ENCODE data around the gene TXK. TPM values are rescaled to one million over a fixed set of nuclear protein-coding genes. Genes with fewer than 3 reads are reported as not detected.

Gene TXK
- total RNA-seq, 2 experiments from 2014 or later = 67.0 to 69.9 TPM

GRCh38 chr4:48065587-48066052 lies 68.4 kb downstream of the TXK start:
- H3K27me3 Mint-ChIP-seq = no peaks in the 10 kb centered on the region
- H3K27ac ChIP-seq (ENCODE audit: low read depth in 1 of 2, low read length in 2 of 2) = no peak overlapping the region
- H3K4me1 ChIP-seq (ENCODE audit: insufficient read depth, low read length) = no peaks in the 10 kb centered on the region
- H3K27ac Mint-ChIP-seq = no peak overlapping the region
- H3K27me3 ChIP-seq (ENCODE audit: control insufficient read depth in 1 of 2, insufficient read depth in 2 of 2, low read length in 2 of 2) = no peaks in the 10 kb centered on the region
- TF ChIP-seq, protein P1, sequence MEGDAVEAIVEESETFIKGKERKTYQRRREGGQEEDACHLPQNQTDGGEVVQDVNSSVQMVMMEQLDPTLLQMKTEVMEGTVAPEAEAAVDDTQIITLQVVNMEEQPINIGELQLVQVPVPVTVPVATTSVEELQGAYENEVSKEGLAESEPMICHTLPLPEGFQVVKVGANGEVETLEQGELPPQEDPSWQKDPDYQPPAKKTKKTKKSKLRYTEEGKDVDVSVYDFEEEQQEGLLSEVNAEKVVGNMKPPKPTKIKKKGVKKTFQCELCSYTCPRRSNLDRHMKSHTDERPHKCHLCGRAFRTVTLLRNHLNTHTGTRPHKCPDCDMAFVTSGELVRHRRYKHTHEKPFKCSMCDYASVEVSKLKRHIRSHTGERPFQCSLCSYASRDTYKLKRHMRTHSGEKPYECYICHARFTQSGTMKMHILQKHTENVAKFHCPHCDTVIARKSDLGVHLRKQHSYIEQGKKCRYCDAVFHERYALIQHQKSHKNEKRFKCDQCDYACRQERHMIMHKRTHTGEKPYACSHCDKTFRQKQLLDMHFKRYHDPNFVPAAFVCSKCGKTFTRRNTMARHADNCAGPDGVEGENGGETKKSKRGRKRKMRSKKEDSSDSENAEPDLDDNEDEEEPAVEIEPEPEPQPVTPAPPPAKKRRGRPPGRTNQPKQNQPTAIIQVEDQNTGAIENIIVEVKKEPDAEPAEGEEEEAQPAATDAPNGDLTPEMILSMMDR (IDR thresholded peaks at IDR 0.05) = no peak
- peaks cover 0 to 4% of the 10 kb centered on the region in 2 experiments for H3K9me3 ChIP-seq (ENCODE audit: control insufficient read depth in 1 of 2, insufficient read depth in 1 of 2, low read length in 2 of 2)
- DNase-seq (no peak), ATAC-seq (ENCODE audit: poor library complexity) (no peak)
- H3K9me3 Mint-ChIP-seq = peaks cover 4% of the 10 kb centered on the region
- H3K4me3 Mint-ChIP-seq = no peak overlapping the region
- H3K4me3 ChIP-seq (ENCODE audit: low read length) = no peak overlapping the region
- peaks cover 37% of the 10 kb centered on the region for H3K36me3 ChIP-seq (ENCODE audit: insufficient read depth, low read length)
- ChIA-PET CTCF (no interaction called here), POLR2A (no interaction called here)
- peaks cover 63% of the 10 kb centered on the region for H3K36me3 Mint-ChIP-seq (ENCODE audit: low read depth)
- no peaks in the 10 kb centered on the region for H3K4me1 Mint-ChIP-seq (ENCODE audit: low read depth)
- intact Hi-C loops (cut with DNase I, micrococcal nuclease) = loop anchor here in 1 of 2 experiments (2.0 kb wide), 1 partner anchor 17 kb away; no protein-coding TSS in a partner anchor

GRCh38 chr4:48064349-48064748 lies 69.7 kb downstream of the TXK start:
- intact Hi-C loops (cut with DNase I, micrococcal nuclease) = loop anchor here in 1 of 2 experiments (2.0 kb wide), 1 partner anchor 16 kb away; no protein-coding TSS in a partner anchor
- H3K4me3 ChIP-seq (ENCODE audit: low read length) = no peak overlapping the region
- no peak for ATAC-seq (ENCODE audit: poor library complexity)
- DNase-seq = no peak
- Mint-ChIP-seq H3K4me3 (no peak overlapping the region), H3K9me3 (peaks cover 8% of the 10 kb centered on the region), H3K27me3 (no peaks in the 10 kb centered on the region), H3K36me3 (ENCODE audit: low read depth) (peaks cover 59% of the 10 kb centered on the region), H3K27ac (no peak overlapping the region), H3K4me1 (ENCODE audit: low read depth) (peaks cover 5% of the 10 kb centered on the region)
- H3K27ac ChIP-seq (ENCODE audit: low read depth in 1 of 2, low read length in 2 of 2) = no peak overlapping the region
- CTCF ChIA-PET = no interaction called here
- TF ChIP-seq, protein P1 (IDR thresholded peaks at IDR 0.05) = no peak
- H3K4me1 ChIP-seq (ENCODE audit: insufficient read depth, low read length) = no peaks in the 10 kb centered on the region
- POLR2A ChIA-PET = interaction anchor here (0.5 kb wide), 1 partner anchor 165 kb away, joined by 3 read pairs; no protein-coding TSS in a partner anchor
- H3K27me3 ChIP-seq (ENCODE audit: control insufficient read depth in 1 of 2, insufficient read depth in 2 of 2, low read length in 2 of 2) = no peaks in the 10 kb centered on the region
- peaks cover 28% of the 10 kb centered on the region for H3K36me3 ChIP-seq (ENCODE audit: insufficient read depth, low read length)
- peaks cover 0 to 4% of the 10 kb centered on the region in 2 experiments for H3K9me3 ChIP-seq (ENCODE audit: control insufficient read depth in 1 of 2, insufficient read depth in 1 of 2, low read length in 2 of 2)

DNA sequence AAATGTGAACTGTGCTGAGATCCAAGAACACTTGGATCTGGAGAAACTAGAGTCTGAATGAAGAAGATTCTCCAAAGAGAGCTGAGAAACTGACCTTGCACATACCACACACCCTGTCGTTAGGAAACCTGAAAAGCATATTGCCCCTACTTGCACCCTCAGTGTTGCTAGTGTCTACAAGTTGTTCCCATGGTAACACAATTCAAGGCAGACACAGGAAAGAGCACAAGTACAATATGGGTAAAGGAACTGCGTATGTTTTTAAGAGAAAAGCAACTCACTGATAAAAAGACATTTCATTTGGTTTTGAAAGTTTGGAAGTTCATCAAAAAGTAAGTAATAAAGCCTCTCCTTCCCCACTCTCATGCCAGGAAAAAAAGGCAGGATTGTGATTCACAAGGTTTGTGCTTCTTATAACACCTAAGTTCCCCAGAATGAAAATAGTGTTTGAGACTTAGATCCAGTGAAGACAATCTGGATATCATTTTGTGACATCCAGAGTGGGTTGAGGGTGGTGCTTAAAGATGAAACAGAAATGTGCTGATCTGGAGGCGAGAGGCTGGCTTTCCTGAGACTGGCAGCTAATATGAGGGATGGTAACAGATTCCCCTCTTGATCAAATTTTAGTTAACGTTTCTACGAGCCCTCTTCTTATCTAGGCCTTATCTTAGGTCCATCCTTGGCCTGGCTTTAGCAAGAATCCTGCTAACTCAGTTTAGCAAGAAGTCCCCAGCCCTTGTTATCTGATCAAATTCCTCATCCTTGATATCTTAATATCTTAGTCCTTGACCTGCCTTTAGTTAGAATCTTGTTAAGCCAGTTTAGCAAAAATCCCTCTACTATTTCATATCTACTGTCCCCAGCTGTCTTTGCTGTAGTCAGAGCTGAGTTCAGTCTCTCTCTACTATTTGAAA lies 75.2 kb downstream of the TXK start:
- peak; percentile 74 for ATAC-seq (ENCODE audit: poor library complexity)
- H3K9me3 ChIP-seq (ENCODE audit: control insufficient read depth in 1 of 2, insufficient read depth in 1 of 2, low read length in 2 of 2) = peaks cover 0 to 2% of the 10 kb centered on the region in 2 experiments
- no peaks in the 10 kb centered on the region for H3K27me3 ChIP-seq (ENCODE audit: control insufficient read depth in 1 of 2, insufficient read depth in 2 of 2, low read length in 2 of 2)
- POLR2A ChIA-PET = interaction anchor here (1.0 kb wide), 1 partner anchor 12 kb away, joined by 3 read pairs; no protein-coding TSS in a partner anchor
- CTCF ChIA-PET = no interaction called here
- H3K4me1 Mint-ChIP-seq (ENCODE audit: low read depth) = peaks cover 18% of the 10 kb centered on the region
- intact Hi-C loops (cut with DNase I, micrococcal nuclease) = no loop called here
- H3K36me3 Mint-ChIP-seq (ENCODE audit: low read depth) = peaks cover 22% of the 10 kb centered on the region
- peak overlapping the region; percentile 53 for H3K27ac Mint-ChIP-seq
- H3K36me3 ChIP-seq (ENCODE audit: insufficient read depth, low read length) = no peaks in the 10 kb centered on the region
- no peaks in the 10 kb centered on the region for H3K4me1 ChIP-seq (ENCODE audit: insufficient read depth, low read length)
- no peak overlapping the region for H3K4me3 Mint-ChIP-seq
- TF ChIP-seq, protein P1 (IDR thresholded peaks at IDR 0.05) = no peak
- DNase-seq = peak in 3 of 14 experiments; percentile 20 to 31 (median 30)
- no peak overlapping the region for H3K4me3 ChIP-seq (ENCODE audit: low read length)
- peaks cover 6% of the 10 kb centered on the region for H3K9me3 Mint-ChIP-seq
- no peak overlapping the region for H3K27ac ChIP-seq (ENCODE audit: low read depth in 1 of 2, low read length in 2 of 2)
- no peaks in the 10 kb centered on the region for H3K27me3 Mint-ChIP-seq
